Activated naive CD4-positive, alpha-beta T cell treated with anti-CD3 and anti-CD28 coated beads for 36 hours (primary cell): Measurements from ENCODE around the gene CARS2. TPM values are rescaled to one million over a fixed set of nuclear protein-coding genes. Genes with fewer than 3 reads are reported as not detected.

Experiments
- CTCF ChIA-PET: fragments of 350-600 bp; sonication (Branson Sonifier 250); formaldehyde crosslinking; loops from one replicate; lab custom pipeline; 2021; ENCODE audit warnings: antibody characterized with exemption; lab: Charles Lee
- DNase-seq: peaks from one replicate; pipeline ENCODE4 v3.0.0-alpha.2; 2020
- H3K27ac Mint-ChIP-seq: one replicate; pipeline ENCODE4 v1.8.0; 2021; ENCODE audit warnings: mild to moderate bottlenecking, mixed read lengths
- H3K27me3 Mint-ChIP-seq: one replicate; pipeline ENCODE4 v1.8.0; 2021; ENCODE audit warnings: low read depth, mixed read lengths
- H3K36me3 Mint-ChIP-seq: one replicate; pipeline ENCODE4 v1.8.0; 2021; ENCODE audit warnings: low read depth, mixed read lengths
- H3K4me1 Mint-ChIP-seq: one replicate; pipeline ENCODE4 v1.8.0; 2021; ENCODE audit warnings: low read depth, mixed read lengths
- H3K4me3 Mint-ChIP-seq: one replicate; pipeline ENCODE4 v1.8.0; 2021; ENCODE audit warnings: mild to moderate bottlenecking, moderate library complexity, mixed read lengths
- H3K9me3 Mint-ChIP-seq: one replicate; pipeline ENCODE4 v1.8.0; 2021; ENCODE audit warnings: mixed read lengths
- intact Hi-C: fragments of 100-400 bp; cut with micrococcal nuclease; formaldehyde crosslinking; loops from one replicate; pipeline ENCODE4 v1.15.1; 2023
- total RNA-seq, 2 experiments: library from RNA; stranded (reverse); gene quantifications; one replicate each; pipeline ENCODE4 v1.2.3, GENCODE V29; 2021

The CARS2 gene
- total RNA-seq, 2 experiments from 2014 or later = 42.4 to 44.2 TPM

DNA sequence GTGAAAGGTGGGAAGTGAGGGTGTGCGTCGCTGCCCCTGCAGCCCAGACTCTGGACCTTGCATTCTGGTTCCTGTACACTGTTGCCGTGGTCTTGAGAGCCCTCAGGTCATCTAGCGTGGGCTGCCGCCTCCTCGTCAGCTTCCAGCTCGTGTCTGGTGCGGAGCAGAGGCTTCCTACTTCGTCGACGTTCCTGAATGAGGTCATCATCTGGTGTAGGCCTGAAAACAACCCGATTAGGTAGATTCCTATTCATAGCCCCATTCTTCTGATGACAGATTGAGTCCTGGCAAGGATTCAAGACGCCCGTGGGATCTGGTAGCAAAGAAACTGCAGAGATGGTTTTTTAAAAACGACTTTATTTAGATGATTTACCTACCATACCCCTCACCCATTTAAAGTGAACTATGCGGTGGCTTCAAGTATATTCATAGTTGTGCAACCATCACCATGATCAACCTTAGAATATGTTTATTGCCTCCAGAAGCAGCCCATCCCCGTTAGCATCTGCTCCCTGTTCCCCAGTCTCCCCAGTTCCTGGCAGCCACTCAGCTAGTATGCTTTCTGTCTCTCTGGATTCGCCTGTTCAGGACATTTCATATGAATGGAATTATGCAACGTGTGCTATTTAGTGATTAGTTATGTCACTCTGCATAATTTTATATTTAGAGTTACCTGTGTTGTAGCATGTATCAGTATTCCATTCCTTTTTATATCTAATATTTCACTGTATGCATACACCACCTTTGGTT is 76.8 kb downstream of the CARS2 start:
- no peak overlapping the region for H3K4me3 Mint-ChIP-seq
- no peaks in the 10 kb centered on the region for H3K9me3 Mint-ChIP-seq
- no peaks in the 10 kb centered on the region for H3K27me3 Mint-ChIP-seq
- H3K27ac Mint-ChIP-seq = no peak overlapping the region
- intact Hi-C loops = no loop called here
- peaks cover 16% of the 10 kb centered on the region for H3K36me3 Mint-ChIP-seq
- CTCF ChIA-PET = no interaction called here
- H3K4me1 Mint-ChIP-seq = peaks cover 23% of the 10 kb centered on the region
- DNase-seq = no peak

DNA sequence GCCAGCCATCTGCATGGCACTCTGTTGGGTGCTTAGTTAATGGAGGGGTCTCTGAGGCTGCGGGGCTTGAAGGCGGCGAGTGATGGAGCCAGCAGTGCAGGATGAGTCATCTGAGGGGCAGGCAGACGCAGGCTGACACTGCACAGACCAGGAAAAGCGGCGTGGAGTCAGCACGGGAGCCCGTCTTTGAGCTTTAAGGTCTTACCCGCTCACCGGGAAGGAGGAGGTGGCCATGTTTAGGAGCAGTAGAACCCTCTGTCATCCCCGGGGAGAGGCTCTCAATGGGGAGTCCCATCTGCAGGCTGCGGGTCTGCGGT is 77.5 kb downstream of the CARS2 start:
- intact Hi-C loops = no loop called here
- Mint-ChIP-seq H3K36me3 (peaks cover 16% of the 10 kb centered on the region), H3K9me3 (no peaks in the 10 kb centered on the region), H3K4me3 (no peak overlapping the region), H3K27ac (no peak overlapping the region), H3K27me3 (no peaks in the 10 kb centered on the region), H3K4me1 (peaks cover 23% of the 10 kb centered on the region)
- no peak for DNase-seq
- CTCF ChIA-PET = no interaction called here

DNA sequence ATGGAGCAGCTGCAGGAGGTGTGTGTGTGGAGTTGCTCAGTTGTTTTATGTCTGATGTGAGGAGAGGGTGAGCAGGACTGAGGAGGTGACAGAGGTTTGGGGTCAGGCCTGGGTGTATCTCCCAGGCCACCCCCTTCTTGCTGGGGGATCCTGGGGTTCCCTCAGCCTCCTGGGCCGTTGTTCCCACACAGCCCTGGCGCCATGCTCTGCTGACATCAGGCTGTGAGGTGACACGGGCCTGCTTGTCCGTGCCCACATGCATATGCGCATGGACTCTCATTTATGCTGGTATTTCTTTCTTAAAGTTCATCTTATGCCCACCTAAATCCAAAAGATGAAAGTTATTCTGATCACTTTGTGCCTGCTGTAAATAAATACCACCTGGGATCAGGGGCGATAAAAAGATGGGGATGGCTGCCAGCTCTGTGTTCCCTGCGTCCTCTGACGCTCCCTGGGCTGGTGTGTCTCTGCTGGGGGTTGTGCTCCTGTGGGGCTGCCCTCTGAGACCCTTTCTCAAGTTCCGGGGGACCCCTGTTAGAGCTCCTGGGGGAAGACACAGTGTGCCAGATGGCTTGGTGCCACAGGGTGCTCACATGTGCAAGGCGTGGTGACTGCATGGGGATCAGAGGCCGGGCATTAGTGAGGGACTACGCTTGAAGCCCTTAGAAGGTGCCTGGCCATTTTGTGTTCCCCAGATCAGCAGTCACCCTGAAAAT is 78.0 kb downstream of the CARS2 start:
- H3K9me3 Mint-ChIP-seq = no peaks in the 10 kb centered on the region
- H3K4me3 Mint-ChIP-seq = no peak overlapping the region
- H3K27ac Mint-ChIP-seq = no peak overlapping the region
- peaks cover 24% of the 10 kb centered on the region for H3K4me1 Mint-ChIP-seq
- no peak for DNase-seq
- H3K27me3 Mint-ChIP-seq = no peaks in the 10 kb centered on the region
- peaks cover 17% of the 10 kb centered on the region for H3K36me3 Mint-ChIP-seq
- CTCF ChIA-PET = no interaction called here
- intact Hi-C loops = no loop called here

DNA sequence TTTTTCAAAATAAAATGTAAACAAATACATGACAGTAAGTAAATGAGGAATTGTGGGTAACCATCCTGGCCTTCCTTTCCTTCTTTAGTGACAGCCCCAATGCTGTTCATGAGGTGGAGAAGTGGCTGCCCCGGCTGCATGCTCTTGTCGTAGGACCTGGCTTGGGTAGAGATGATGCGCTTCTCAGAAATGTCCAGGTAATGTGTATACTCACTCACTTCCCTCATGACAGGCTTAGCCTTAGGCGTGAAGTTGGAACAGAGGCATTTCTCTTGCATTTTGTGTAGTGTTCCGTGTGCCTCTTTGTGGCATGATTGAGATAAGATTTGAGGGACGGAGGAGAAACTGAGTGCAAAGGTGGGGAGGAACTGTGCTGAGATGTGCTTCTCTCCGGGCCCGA is 78.6 kb downstream of the CARS2 start:
- Mint-ChIP-seq H3K27ac (no peak overlapping the region), H3K4me1 (peaks cover 27% of the 10 kb centered on the region), H3K4me3 (no peak overlapping the region), H3K36me3 (peaks cover 19% of the 10 kb centered on the region), H3K9me3 (no peaks in the 10 kb centered on the region), H3K27me3 (no peaks in the 10 kb centered on the region)
- intact Hi-C loops = no loop called here
- CTCF ChIA-PET = interaction anchor here (0.9 kb wide), 1 partner anchor 18 kb away, joined by 3 read pairs; no protein-coding TSS in a partner anchor
- no peak for DNase-seq

DNA sequence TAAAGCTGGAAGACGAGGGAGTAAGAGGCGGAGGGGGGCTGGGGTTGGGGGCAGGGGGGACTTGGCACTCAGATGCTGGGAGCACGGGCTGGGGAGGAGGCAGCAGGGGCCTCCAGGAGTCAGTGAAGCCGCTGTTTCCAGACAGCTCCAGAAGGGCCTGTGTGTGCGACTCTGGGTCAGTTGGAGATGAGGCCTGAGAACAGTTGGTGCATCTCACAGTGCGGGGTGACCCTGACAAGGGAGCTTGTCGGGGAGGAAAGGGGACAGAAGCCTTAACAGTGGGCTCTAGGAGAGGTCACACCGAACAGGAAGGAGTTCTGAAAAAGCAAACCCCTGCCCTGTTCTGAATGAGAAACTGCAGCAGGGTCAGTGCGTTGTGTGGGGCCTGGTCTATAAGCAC is 79.4 kb downstream of the CARS2 start:
- no peaks in the 10 kb centered on the region for H3K9me3 Mint-ChIP-seq
- H3K27me3 Mint-ChIP-seq = no peaks in the 10 kb centered on the region
- intact Hi-C loops = no loop called here
- H3K4me1 Mint-ChIP-seq = peaks cover 27% of the 10 kb centered on the region
- CTCF ChIA-PET = interaction anchor here (0.9 kb wide), 1 partner anchor 19 kb away, joined by 3 read pairs; no protein-coding TSS in a partner anchor
- no peak overlapping the region for H3K4me3 Mint-ChIP-seq
- peaks cover 19% of the 10 kb centered on the region for H3K36me3 Mint-ChIP-seq
- DNase-seq = no peak
- H3K27ac Mint-ChIP-seq = no peak overlapping the region

DNA sequence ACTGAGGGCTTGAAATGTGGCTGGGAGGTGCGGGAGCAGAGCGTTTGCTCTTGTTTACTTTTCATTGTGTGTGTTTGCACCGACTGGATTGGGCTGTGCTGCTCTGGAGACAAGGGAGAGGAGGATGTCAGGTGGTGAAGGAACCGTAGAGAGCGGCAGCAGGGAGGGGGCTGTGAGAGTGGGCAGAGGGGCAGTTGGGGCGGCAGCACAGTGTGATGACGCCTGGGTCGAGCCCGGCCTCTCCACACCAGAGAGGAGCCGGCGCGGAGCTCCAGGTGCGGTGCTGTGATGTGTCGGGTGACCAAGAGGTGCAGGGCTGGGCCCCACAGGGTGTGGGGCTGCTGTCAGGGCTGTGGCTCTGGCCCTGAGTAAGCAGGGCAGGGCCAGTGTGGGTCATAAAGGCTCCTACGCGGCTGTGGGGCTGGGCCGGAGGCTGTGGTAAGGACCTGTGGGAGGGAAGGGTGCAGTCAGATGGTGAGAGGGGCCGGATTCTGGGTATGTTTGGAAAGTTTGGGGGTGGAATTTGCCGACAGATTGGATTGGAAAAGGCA is 80.1 kb downstream of the CARS2 start:
- CTCF ChIA-PET = no interaction called here
- Mint-ChIP-seq H3K27ac (no peak overlapping the region), H3K4me1 (peaks cover 29% of the 10 kb centered on the region), H3K36me3 (peaks cover 18% of the 10 kb centered on the region), H3K4me3 (no peak overlapping the region), H3K27me3 (no peaks in the 10 kb centered on the region), H3K9me3 (no peaks in the 10 kb centered on the region)
- intact Hi-C loops = no loop called here
- DNase-seq = no peak

DNA sequence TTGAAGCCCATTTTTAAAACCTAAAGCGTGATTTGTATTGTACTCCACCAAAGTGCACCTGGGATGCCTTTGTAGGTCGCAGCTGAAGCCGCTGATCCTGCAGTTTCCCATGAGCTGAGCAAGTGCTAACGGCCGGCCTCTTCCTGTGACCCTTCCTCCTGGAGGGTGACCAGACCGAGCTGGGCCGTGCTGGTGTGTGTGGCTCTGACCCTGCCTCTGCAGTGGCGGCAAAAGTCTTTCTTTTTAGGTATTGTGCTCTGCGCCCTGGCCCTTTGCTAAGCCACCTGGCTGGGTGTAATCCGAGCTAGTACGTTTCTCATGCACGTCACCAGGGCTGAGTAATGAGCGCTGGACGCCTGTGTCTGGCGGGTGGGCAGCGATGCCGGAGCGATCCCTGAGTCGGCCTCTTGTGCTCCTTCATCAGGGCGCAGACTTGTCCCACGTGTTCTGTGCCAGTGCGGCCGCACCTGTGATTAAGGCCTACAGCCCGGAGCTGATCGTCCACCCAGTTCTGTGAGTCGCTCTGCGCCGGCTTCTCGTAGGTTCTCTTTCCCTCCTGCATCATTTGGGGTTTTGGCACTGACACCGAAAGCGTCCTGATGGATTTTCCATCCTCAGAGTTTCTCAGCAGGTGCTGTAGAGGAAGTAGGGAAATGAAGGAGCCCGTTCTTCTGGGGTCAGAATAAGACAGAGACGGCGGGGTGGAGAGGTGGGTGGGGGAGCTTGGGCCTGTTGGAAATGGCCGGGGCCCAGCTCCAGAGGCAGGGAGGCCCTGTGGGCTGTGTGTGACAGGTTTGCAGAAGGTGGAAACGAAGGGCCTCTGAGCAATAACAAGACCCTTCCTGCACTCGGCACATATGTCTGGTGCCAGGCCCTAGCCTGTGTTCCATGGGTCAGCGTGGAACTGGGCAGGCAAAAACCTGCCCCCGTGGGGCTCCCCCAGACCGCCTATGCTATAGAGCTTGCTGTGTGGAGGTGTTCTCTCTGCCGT is 80.9 kb downstream of the CARS2 start:
- H3K4me3 Mint-ChIP-seq = no peak overlapping the region
- no peak for DNase-seq
- H3K36me3 Mint-ChIP-seq = peaks cover 16% of the 10 kb centered on the region
- H3K9me3 Mint-ChIP-seq = no peaks in the 10 kb centered on the region
- H3K27ac Mint-ChIP-seq = no peak overlapping the region
- intact Hi-C loops = no loop called here
- H3K4me1 Mint-ChIP-seq = peaks cover 35% of the 10 kb centered on the region
- H3K27me3 Mint-ChIP-seq = no peaks in the 10 kb centered on the region
- CTCF ChIA-PET = no interaction called here

DNA sequence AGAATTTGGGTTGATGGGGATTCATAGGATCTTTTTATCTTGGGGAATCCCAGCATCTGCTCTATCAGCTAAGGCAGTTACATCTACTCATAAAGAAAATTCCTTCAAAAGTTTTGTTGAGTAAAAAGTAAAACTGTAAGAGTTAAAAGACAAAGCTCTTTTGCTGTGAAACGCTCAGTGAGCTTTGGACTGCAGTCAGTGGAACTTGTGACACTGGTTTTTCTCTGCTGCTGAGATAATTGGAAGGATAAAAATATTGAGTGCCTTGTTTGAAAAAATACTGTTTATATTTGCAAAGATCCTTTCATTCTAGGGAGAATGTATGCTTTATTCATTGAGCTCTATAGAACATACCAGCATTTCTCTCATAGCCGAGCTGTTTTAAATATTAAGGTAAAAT is 85.3 kb downstream of the CARS2 start:
- no peak overlapping the region for H3K27ac Mint-ChIP-seq
- intact Hi-C loops = no loop called here
- H3K9me3 Mint-ChIP-seq = no peaks in the 10 kb centered on the region
- CTCF ChIA-PET = interaction anchor here (1.5 kb wide), 1 partner anchor 165 kb away, joined by 4 read pairs; no protein-coding TSS in a partner anchor
- H3K36me3 Mint-ChIP-seq = peaks cover 4% of the 10 kb centered on the region
- DNase-seq = no peak
- H3K4me1 Mint-ChIP-seq = peaks cover 44% of the 10 kb centered on the region
- no peak overlapping the region for H3K4me3 Mint-ChIP-seq
- H3K27me3 Mint-ChIP-seq = no peaks in the 10 kb centered on the region

DNA sequence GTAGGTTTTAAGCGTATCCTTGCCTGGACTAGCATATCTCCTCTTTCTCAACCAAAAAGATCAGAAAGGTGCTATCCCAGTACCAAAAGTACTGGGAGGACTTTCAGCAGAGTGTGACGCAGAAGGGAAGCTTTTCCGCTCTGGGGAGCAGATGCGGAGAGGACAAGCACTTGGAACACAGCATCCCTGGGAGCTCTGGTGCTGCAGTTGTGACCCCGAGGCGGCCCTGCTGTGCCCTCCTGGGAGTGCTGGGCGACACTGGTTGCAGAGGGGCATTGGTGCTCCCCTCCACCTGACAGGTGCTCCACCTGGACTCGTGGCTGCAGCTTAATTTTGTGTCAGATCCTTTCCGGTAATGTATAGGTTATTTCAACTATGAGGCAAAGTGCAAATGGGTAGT is 87.1 kb downstream of the CARS2 start:
- intact Hi-C loops = loop anchor here (10.0 kb wide), 1 partner anchor 164 kb away; no protein-coding TSS in a partner anchor
- Mint-ChIP-seq H3K4me1 (peaks cover 48% of the 10 kb centered on the region), H3K9me3 (no peaks in the 10 kb centered on the region), H3K27ac (no peak overlapping the region), H3K36me3 (peaks cover 8% of the 10 kb centered on the region), H3K27me3 (no peaks in the 10 kb centered on the region), H3K4me3 (no peak overlapping the region)
- CTCF ChIA-PET = interaction anchor here (0.6 to 2.1 kb wide), 5 partner anchors 26 to 1765 kb away, joined by 3 to 9 read pairs (median 4); no protein-coding TSS in a partner anchor
- no peak for DNase-seq

DNA sequence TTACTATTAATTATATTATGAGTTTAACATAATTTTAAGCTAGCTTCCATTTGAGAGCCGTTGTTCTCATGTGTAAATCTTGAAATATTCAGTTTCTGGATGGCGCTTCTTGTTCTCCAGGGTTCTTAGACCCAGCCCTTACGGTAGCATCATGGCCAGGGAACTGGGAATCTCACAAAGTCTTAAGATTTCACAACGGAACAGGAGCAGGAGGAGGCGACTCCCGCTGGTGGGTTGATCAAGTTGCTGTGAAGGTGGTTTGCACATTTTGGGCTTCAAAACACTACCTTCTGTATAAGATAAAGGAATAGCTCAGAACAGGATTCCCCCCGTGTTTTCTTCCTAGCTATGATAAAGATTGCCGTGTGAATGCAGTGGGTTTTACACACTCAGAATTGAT is 87.7 kb downstream of the CARS2 start:
- Mint-ChIP-seq H3K9me3 (peaks cover 2% of the 10 kb centered on the region), H3K36me3 (peaks cover 8% of the 10 kb centered on the region), H3K4me1 (peaks cover 48% of the 10 kb centered on the region), H3K4me3 (no peak overlapping the region), H3K27ac (no peak overlapping the region), H3K27me3 (no peaks in the 10 kb centered on the region)
- intact Hi-C loops = loop anchor here (10.0 kb wide), 1 partner anchor 163 kb away; no protein-coding TSS in a partner anchor
- DNase-seq = no peak
- CTCF ChIA-PET = interaction anchor here (0.7 to 2.6 kb wide), 5 partner anchors 24 to 328 kb away, joined by 3 to 16 read pairs (median 5); no protein-coding TSS in a partner anchor

DNA sequence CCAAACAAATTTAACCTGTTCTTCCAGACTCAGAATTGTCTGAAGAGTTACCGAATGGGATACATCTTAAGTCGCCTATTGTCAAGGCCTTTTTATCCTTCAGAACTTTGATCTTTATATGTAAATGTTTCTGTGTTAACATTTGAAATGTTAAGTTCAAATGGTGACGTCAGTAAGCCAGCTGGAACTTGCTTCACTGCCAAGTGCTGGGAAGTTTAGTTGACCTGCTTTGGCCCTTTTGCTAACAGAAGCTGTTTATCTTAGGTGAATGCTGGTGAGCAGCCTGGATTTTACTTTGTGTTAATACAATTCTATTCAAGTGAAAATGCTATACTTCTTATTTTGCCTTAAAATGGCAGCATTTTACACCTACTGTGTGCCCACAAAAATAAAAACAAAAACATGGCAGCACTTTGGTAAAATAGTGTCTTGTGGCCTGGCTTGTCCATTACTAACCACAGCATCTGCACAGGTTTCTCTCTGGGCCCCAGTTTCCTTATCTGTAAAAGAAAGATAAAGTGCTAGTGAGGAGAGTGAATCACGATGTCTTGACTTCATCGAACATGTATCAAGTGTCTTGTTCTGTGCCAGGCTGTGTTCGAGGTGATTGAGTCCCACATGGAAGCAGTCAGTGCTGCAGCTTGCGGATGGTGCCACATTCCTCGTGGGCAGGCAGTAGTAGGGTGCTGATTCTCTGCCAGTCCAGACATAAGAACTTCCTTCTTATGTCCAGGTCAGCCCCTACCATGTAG is 88.4 kb downstream of the CARS2 start:
- Mint-ChIP-seq H3K4me1 (peaks cover 46% of the 10 kb centered on the region), H3K9me3 (peaks cover 2% of the 10 kb centered on the region), H3K27ac (no peak overlapping the region), H3K27me3 (no peaks in the 10 kb centered on the region), H3K36me3 (peaks cover 5% of the 10 kb centered on the region), H3K4me3 (no peak overlapping the region)
- intact Hi-C loops = loop anchor here (2.0 to 10.0 kb wide), 2 partner anchors 57 to 163 kb away; partner anchors contain the start of gene RAB20
- CTCF ChIA-PET = interaction anchor here (0.6 to 2.8 kb wide), 7 partner anchors 15 to 201 kb away, joined by 3 to 16 read pairs (median 5); no protein-coding TSS in a partner anchor
- no peak for DNase-seq
